ENCODE results near the gene SLC4A1AP. TPM values are rescaled to one million over a fixed set of nuclear protein-coding genes. Genes with fewer than 3 reads are reported as not detected.

SLC4A1AP gene
- total RNA-seq, 2 experiments from 2014 or later: 23.8 to 25.3 TPM

- peak; percentile 49 for ATAC-seq
- no peak for DNase-seq
- no peaks in the 10 kb centered on the region for H3K9me3 Mint-ChIP-seq (ENCODE audit: low read depth)
- H3K27me3 Mint-ChIP-seq: no peaks in the 10 kb centered on the region
- no peak overlapping the region for H3K27ac Mint-ChIP-seq
- ChIA-PET CTCF (interaction anchor here (0.7 kb wide), 1 partner anchor 311 kb away, joined by 4 read pairs; no protein-coding TSS in a partner anchor), POLR2A (no interaction called here)
- peaks cover 19% of the 10 kb centered on the region for H3K36me3 Mint-ChIP-seq (ENCODE audit: low read depth)
- intact Hi-C loops (cut with DNase I, micrococcal nuclease): no loop called here
- H3K4me1 Mint-ChIP-seq: peaks cover 2% of the 10 kb centered on the region
- H3K4me3 Mint-ChIP-seq: no peak overlapping the region
Observed at GRCh38 chr2:27697660-27698059, 34.0 kb downstream of the SLC4A1AP start.

GRCh38 chr2:27701676-27702075 lies 38.0 kb downstream of the SLC4A1AP start:
- ATAC-seq (no peak), DNase-seq (no peak)
- intact Hi-C loops (cut with DNase I, micrococcal nuclease): loop anchor here (5.0 kb wide), 2 partner anchors 261 to 691 kb away; partner anchors contain the start of gene FOSL2 (in 2 of the 2)
- no peak overlapping the region for H3K4me3 Mint-ChIP-seq
- ChIA-PET CTCF (interaction anchor here (0.5 kb wide), 1 partner anchor 753 kb away, joined by 3 read pairs; no protein-coding TSS in a partner anchor), POLR2A (no interaction called here)
- H3K27ac Mint-ChIP-seq: no peak overlapping the region
- peaks cover 4% of the 10 kb centered on the region for H3K36me3 Mint-ChIP-seq (ENCODE audit: low read depth)
- H3K9me3 Mint-ChIP-seq (ENCODE audit: low read depth): no peaks in the 10 kb centered on the region
- no peaks in the 10 kb centered on the region for H3K27me3 Mint-ChIP-seq
- H3K4me1 Mint-ChIP-seq: peaks cover 22% of the 10 kb centered on the region

GRCh38 chr2:27702302-27702701 lies 38.6 kb downstream of the SLC4A1AP start:
- Mint-ChIP-seq H3K27me3 (no peaks in the 10 kb centered on the region), H3K36me3 (ENCODE audit: low read depth) (peaks cover 4% of the 10 kb centered on the region)

GRCh38 chr2:27703638-27704341 lies 40.1 kb downstream of the SLC4A1AP start:
- ChIA-PET POLR2A (interaction anchor here (1.0 kb wide), 1 partner anchor 20 kb away, joined by 4 read pairs; no protein-coding TSS in a partner anchor), CTCF (interaction anchor here (0.5 to 3.3 kb wide), 31 partner anchors 9 to 863 kb away, joined by 3 to 23 read pairs (median 4); no protein-coding TSS in a partner anchor)
- ATAC-seq (peak; percentile 78), DNase-seq (peak; percentile 92)
- H3K27ac Mint-ChIP-seq: peak overlapping the region; percentile 7
- H3K4me3 Mint-ChIP-seq: no peak overlapping the region
- H3K9me3 Mint-ChIP-seq (ENCODE audit: low read depth): no peaks in the 10 kb centered on the region
- no peaks in the 10 kb centered on the region for H3K27me3 Mint-ChIP-seq
- no peaks in the 10 kb centered on the region for H3K36me3 Mint-ChIP-seq (ENCODE audit: low read depth)
- intact Hi-C loops (cut with DNase I, micrococcal nuclease): loop anchor here (1.0 to 5.0 kb wide), 5 partner anchors 51 to 749 kb away; partner anchors contain the start of genes FOSL2 (in 2 of the 2) and MRPL33 (in 1 of the 2)
- peaks cover 21% of the 10 kb centered on the region for H3K4me1 Mint-ChIP-seq

More at GRCh38 chr2:27702302-27702701, 38.6 kb downstream of the SLC4A1AP start:
- DNase-seq (no peak), ATAC-seq (no peak)
- no peak overlapping the region for H3K4me3 Mint-ChIP-seq
- ChIA-PET CTCF (interaction anchor here (0.5 to 3.3 kb wide), 2 partner anchors 11 to 752 kb away, joined by 3 to 23 read pairs; no protein-coding TSS in a partner anchor), POLR2A (no interaction called here)
- peaks cover 22% of the 10 kb centered on the region for H3K4me1 Mint-ChIP-seq
- intact Hi-C loops (cut with DNase I, micrococcal nuclease): loop anchor here (5.0 kb wide), 2 partner anchors 260 to 690 kb away; partner anchors contain the start of gene FOSL2 (in 2 of the 2)
- no peak overlapping the region for H3K27ac Mint-ChIP-seq
- no peaks in the 10 kb centered on the region for H3K9me3 Mint-ChIP-seq (ENCODE audit: low read depth)

GRCh38 chr2:27704342-27704876 lies 40.7 kb downstream of the SLC4A1AP start:
- Mint-ChIP-seq H3K9me3 (ENCODE audit: low read depth) (no peaks in the 10 kb centered on the region), H3K4me3 (no peak overlapping the region), H3K27ac (peak overlapping the region; percentile 13), H3K36me3 (ENCODE audit: low read depth) (no peaks in the 10 kb centered on the region), H3K4me1 (peaks cover 21% of the 10 kb centered on the region), H3K27me3 (no peaks in the 10 kb centered on the region)
- POLR2A ChIA-PET: no interaction called here
- CTCF ChIA-PET: interaction anchor here (0.5 to 3.3 kb wide), 24 partner anchors 8 to 969 kb away, joined by 3 to 23 read pairs (median 4); no protein-coding TSS in a partner anchor
- intact Hi-C loops (cut with DNase I, micrococcal nuclease): loop anchor here (5.0 kb wide), 2 partner anchors 258 to 688 kb away; partner anchors contain the start of gene FOSL2 (in 2 of the 2)
- ATAC-seq: no peak
- no peak for DNase-seq

- no peaks in the 10 kb centered on the region for H3K36me3 Mint-ChIP-seq (ENCODE audit: low read depth)
- ChIA-PET POLR2A (interaction anchor here (0.6 kb wide), 1 partner anchor 16 kb away, joined by 3 read pairs; no protein-coding TSS in a partner anchor), CTCF (interaction anchor here (0.6 to 2.0 kb wide), 5 partner anchors 11 to 746 kb away, joined by 3 to 14 read pairs (median 4); no protein-coding TSS in a partner anchor)
- DNase-seq (no peak), ATAC-seq (peak; percentile 86)
- intact Hi-C loops (cut with DNase I, micrococcal nuclease): no loop called here
- no peaks in the 10 kb centered on the region for H3K27me3 Mint-ChIP-seq
- H3K9me3 Mint-ChIP-seq (ENCODE audit: low read depth): no peaks in the 10 kb centered on the region
- peaks cover 23% of the 10 kb centered on the region for H3K4me1 Mint-ChIP-seq
- no peak overlapping the region for H3K4me3 Mint-ChIP-seq
- peak overlapping the region; percentile 88 for H3K27ac Mint-ChIP-seq
Observed at GRCh38 chr2:27705851-27706622, 42.3 kb downstream of the SLC4A1AP start.

- Mint-ChIP-seq H3K27me3 (peaks cover 4% of the 10 kb centered on the region), H3K4me3 (no peak overlapping the region), H3K27ac (no peak overlapping the region), H3K9me3 (ENCODE audit: low read depth) (no peaks in the 10 kb centered on the region), H3K4me1 (peaks cover 32% of the 10 kb centered on the region), H3K36me3 (ENCODE audit: low read depth) (no peaks in the 10 kb centered on the region)
- ATAC-seq: no peak
- POLR2A ChIA-PET: no interaction called here
- no peak for DNase-seq
- CTCF ChIA-PET: interaction anchor here (0.6 to 1.8 kb wide), 4 partner anchors 9 to 689 kb away, joined by 3 to 14 read pairs (median 4); no protein-coding TSS in a partner anchor
- intact Hi-C loops (cut with DNase I, micrococcal nuclease): no loop called here
Observed at GRCh38 chr2:27707462-27708256, 44.0 kb downstream of the SLC4A1AP start.

- H3K27me3 Mint-ChIP-seq: peaks cover 4% of the 10 kb centered on the region
- H3K9me3 Mint-ChIP-seq (ENCODE audit: low read depth): no peaks in the 10 kb centered on the region
- POLR2A ChIA-PET: no interaction called here
- H3K27ac Mint-ChIP-seq: no peak overlapping the region
- DNase-seq (no peak), ATAC-seq (no peak)
- intact Hi-C loops (cut with DNase I, micrococcal nuclease): no loop called here
- CTCF ChIA-PET: interaction anchor here (0.6 to 1.4 kb wide), 3 partner anchors 8 to 45 kb away, joined by 3 to 6 read pairs (median 4); no protein-coding TSS in a partner anchor
- H3K4me3 Mint-ChIP-seq: no peak overlapping the region
- peaks cover 32% of the 10 kb centered on the region for H3K4me1 Mint-ChIP-seq
- H3K36me3 Mint-ChIP-seq (ENCODE audit: low read depth): no peaks in the 10 kb centered on the region
Observed at GRCh38 chr2:27708257-27708654, 44.6 kb downstream of the SLC4A1AP start.

- Mint-ChIP-seq H3K4me3 (no peak overlapping the region), H3K4me1 (peaks cover 30% of the 10 kb centered on the region), H3K9me3 (ENCODE audit: low read depth) (no peaks in the 10 kb centered on the region), H3K27me3 (peaks cover 4% of the 10 kb centered on the region), H3K27ac (no peak overlapping the region), H3K36me3 (ENCODE audit: low read depth) (no peaks in the 10 kb centered on the region)
- intact Hi-C loops (cut with DNase I, micrococcal nuclease): no loop called here
- ChIA-PET POLR2A (no interaction called here), CTCF (interaction anchor here (0.6 kb wide), 1 partner anchor 45 kb away, joined by 4 read pairs; no protein-coding TSS in a partner anchor)
- DNase-seq (no peak), ATAC-seq (no peak)
Observed at GRCh38 chr2:27708666-27709065, 45.0 kb downstream of the SLC4A1AP start.

- ATAC-seq (no peak), DNase-seq (no peak)
- intact Hi-C loops (cut with DNase I, micrococcal nuclease): no loop called here
- no peaks in the 10 kb centered on the region for H3K36me3 Mint-ChIP-seq (ENCODE audit: low read depth)
- no peak overlapping the region for H3K27ac Mint-ChIP-seq
- ChIA-PET POLR2A (no interaction called here), CTCF (no interaction called here)
- H3K4me1 Mint-ChIP-seq: peaks cover 28% of the 10 kb centered on the region
- H3K9me3 Mint-ChIP-seq (ENCODE audit: low read depth): no peaks in the 10 kb centered on the region
- H3K27me3 Mint-ChIP-seq: peaks cover 4% of the 10 kb centered on the region
- H3K4me3 Mint-ChIP-seq: no peak overlapping the region
Observed at GRCh38 chr2:27709326-27709725, 45.6 kb downstream of the SLC4A1AP start.
